A673 (cell line): Measurements from ENCODE around the gene SEMA6B. TPM values are rescaled to one million over a fixed set of nuclear protein-coding genes. Genes with fewer than 3 reads are reported as not detected.
A peak's percentile ranks its signal among the peaks of the same experiment; 100 is the strongest.

Source experiments
- BruUV-seq: library from RNA; stranded (reverse); fragments of 400-500 nt; replicated peaks from 2 replicates; lab custom pipeline; 2021; lab: Mats Ljungman, UMichigan
- CTCF ChIA-PET: fragments of 300-600 bp; sonication (Branson Sonifier 250); formaldehyde crosslinking; loops from one replicate; lab custom pipeline; 2022; ENCODE audit warnings: antibody characterized with exemption; lab: Charles Lee
- POLR2A ChIA-PET: fragments of 300-600 bp; sonication (Branson Sonifier 250); formaldehyde crosslinking; loops from one replicate; lab custom pipeline; 2022; ENCODE audit warnings: antibody characterized with exemption; ENCODE audit not compliant: low non-redundant PET; lab: Charles Lee
- DNase-seq: peaks from one replicate; pipeline ENCODE4 v3.0.0-alpha.2; 2015; ENCODE audit warnings: low spot score
- H3K27ac ChIP-seq: fragments of 200-600 bp; sonication (generic); 2 replicates; pipeline ENCODE4 v1.5.1; 2016; ENCODE audit warnings: mixed run types, low read depth, mild to moderate bottlenecking, mixed read lengths, antibody characterized with exemption, low read length; ENCODE audit not compliant: poor library complexity, severe bottlenecking
- H3K27me3 ChIP-seq: fragments of 200-600 bp; sonication (generic); replicated peaks from 2 replicates; pipeline ENCODE4 v1.6.1; 2017; ENCODE audit warnings: mixed run types, low read depth, mild to moderate bottlenecking, mixed read lengths, antibody characterized with exemption, low read length; ENCODE audit not compliant: insufficient read depth, poor library complexity
- H3K36me3 ChIP-seq: fragments of 200-600 bp; sonication (generic); 2 replicates; pipeline ENCODE4 v1.6.1; 2016; ENCODE audit warnings: mixed run types, mild to moderate bottlenecking, mixed read lengths, antibody characterized with exemption, low read length; ENCODE audit not compliant: insufficient read depth, poor library complexity, severe bottlenecking
- H3K4me1 ChIP-seq: fragments of 200-600 bp; sonication (generic); 2 replicates; pipeline ENCODE4 v1.6.1; 2017; ENCODE audit warnings: mixed run types, mild to moderate bottlenecking, mixed read lengths, antibody characterized with exemption, low read length; ENCODE audit not compliant: insufficient read depth, poor library complexity, severe bottlenecking
- H3K4me3 ChIP-seq: fragments of 200-600 bp; sonication (generic); 2 replicates; pipeline ENCODE4 v1.5.1; 2016; ENCODE audit warnings: low read depth, mixed run types, mild to moderate bottlenecking, mixed read lengths, low read length; ENCODE audit not compliant: poor library complexity, severe bottlenecking
- H3K9me3 ChIP-seq: fragments of 200-600 bp; sonication (generic); 2 replicates; pipeline ENCODE4 v1.6.1; 2016; ENCODE audit warnings: mixed run types, low read depth, mild to moderate bottlenecking, mixed read lengths, antibody characterized with exemption, low read length; ENCODE audit not compliant: poor library complexity, severe bottlenecking
- CTCF ChIP-seq: fragments of 300-800, 200-600 bp; sonication (generic); conservative IDR thresholded peaks from 2 replicates; pipeline ENCODE4 v1.5.1; 2017; ENCODE audit warnings: low read depth, mild to moderate bottlenecking, antibody characterized with exemption, low read length, moderate library complexity, mixed read lengths
- EZH2 ChIP-seq: fragments of 200-600 bp; sonication (generic); IDR thresholded peaks from 2 replicates; pipeline ENCODE4 v1.6.1; 2017; ENCODE audit warnings: borderline replicate concordance, low read depth, mild to moderate bottlenecking, mixed read lengths, antibody characterized with exemption, low read length; ENCODE audit not compliant: poor library complexity, severe bottlenecking
- intact Hi-C: fragments of 100-400 bp; cut with micrococcal nuclease; formaldehyde crosslinking; loops from one replicate; pipeline ENCODE4 v1.10.0; 2022; ENCODE audit not compliant: unreplicated experiment
- total RNA-seq: library from RNA; stranded (reverse); gene quantifications from 2 replicates; pipeline ENCODE4 v1.2.3, GENCODE V29; 2021

Gene SEMA6B
- total RNA-seq, 1 experiment from 2014 or later = 9.2 TPM

GRCh38 chr19:4585556-4585955, 26.1 kb upstream of the SEMA6B start:
- Histone ChIP-seq H3K4me3 (no peak overlapping the region), H3K4me1 (peaks cover 34% of the 10 kb centered on the region), H3K27ac (no peak overlapping the region), H3K9me3 (no peaks in the 10 kb centered on the region), H3K36me3 (no peaks in the 10 kb centered on the region), H3K27me3 (peaks cover under 1% of the 10 kb centered on the region)
- ChIA-PET CTCF (interaction anchor here (0.6 kb wide), 2 partner anchors 38 to 43 kb away, joined by 4 to 12 read pairs; no protein-coding TSS in a partner anchor), POLR2A (no interaction called here)
- TF ChIP-seq CTCF = no peak
- TF ChIP-seq EZH2 = no peak
- intact Hi-C loops = no loop called here
- no peak for DNase-seq
- no TSS peak for BruUV-seq

GRCh38 chr19:4584670-4585460, 25.4 kb upstream of the SEMA6B start:
- Histone ChIP-seq H3K27ac (no peak overlapping the region), H3K27me3 (peaks cover 7% of the 10 kb centered on the region), H3K36me3 (no peaks in the 10 kb centered on the region), H3K4me1 (peaks cover 39% of the 10 kb centered on the region), H3K9me3 (no peaks in the 10 kb centered on the region), H3K4me3 (peak overlapping the region; percentile 74)
- intact Hi-C loops = no loop called here
- ChIA-PET CTCF (no interaction called here), POLR2A (interaction anchor here (0.6 kb wide), 1 partner anchor 169 kb away, joined by 13 read pairs; no protein-coding TSS in a partner anchor)
- TF ChIP-seq EZH2 (no peak), CTCF (no peak)
- no TSS peak for BruUV-seq
- DNase-seq = peak; percentile 56

- ChIA-PET POLR2A (no interaction called here), CTCF (no interaction called here)
- no peak overlapping the region for H3K27ac ChIP-seq
- DNase-seq = no peak
- H3K9me3 ChIP-seq = no peaks in the 10 kb centered on the region
- peaks cover 9% of the 10 kb centered on the region for H3K27me3 ChIP-seq
- TF ChIP-seq EZH2 = no peak
- TF ChIP-seq CTCF = no peak
- intact Hi-C loops = no loop called here
- BruUV-seq = no TSS peak
- H3K4me3 ChIP-seq = peak overlapping the region; percentile 74
- H3K4me1 ChIP-seq = peaks cover 39% of the 10 kb centered on the region
- no peaks in the 10 kb centered on the region for H3K36me3 ChIP-seq
Measured at GRCh38 chr19:4583961-4584669, 24.6 kb upstream of the SEMA6B start.
